Stomach (tissue), 9 donors: Measurements from ENCODE around the gene DEPDC7. TPM values are rescaled to one million over a fixed set of nuclear protein-coding genes. Genes with fewer than 3 reads are reported as not detected.

Experiments
- DNase-seq, 2 donors: peaks; one replicate each; pipeline versions ENCODE4 v3.0.0 to v3.0.0-alpha.2; 2013 to 2019
- H3K27ac ChIP-seq, 5 donors: fragments of 200-600 bp in 4 of 5; sonication (generic) in 4 of 5; one replicate each; pipeline ENCODE4 v1.5.1; 2013 to 2019; ENCODE audit warnings: mild to moderate bottlenecking in 1 of 5, moderate library complexity in 1 of 5
- H3K27me3 ChIP-seq, 3 donors: fragments of 200-600 bp; sonication (generic); one replicate each; pipeline ENCODE4 v1.5.1; 2017 to 2019; ENCODE audit warnings: mixed run types in 1 of 3
- H3K36me3 ChIP-seq, 4 donors: fragments of 200-600 bp; sonication (generic); 1 replicate in 3 of 4; 2 replicates in 1 of 4; pipeline ENCODE4 v1.5.1; 2016 to 2019
- H3K4me1 ChIP-seq, 4 donors: fragments of 200-600 bp; sonication (generic); one replicate each; pipeline ENCODE4 v1.5.1; 2016 to 2019
- H3K4me3 ChIP-seq, 4 donors: fragments of 200-600 bp; sonication (generic) in 3 of 4; one replicate each; pipeline ENCODE4 v1.5.1; 2016 to 2019; ENCODE audit warnings: mild to moderate bottlenecking in 1 of 4
- H3K9me3 ChIP-seq, 4 donors: fragments of 200-600 bp; sonication (generic); one replicate each; pipeline ENCODE4 v1.5.1; 2016 to 2019
- CTCF ChIP-seq, 7 experiments: fragments of 450-650 bp in 4 of 7; fragments of 200-600 bp in 3 of 7; sonication (generic) in 3 of 7; IDR thresholded peaks; one replicate each; pipeline ENCODE4 v1.5.1; 2016 to 2019; ENCODE audit warnings: antibody characterized with exemption in 7 of 7, control low read depth in 2 of 7, mild to moderate bottlenecking in 1 of 7
- EP300 ChIP-seq: sonication (generic); formaldehyde crosslinking; IDR thresholded peaks from one replicate; pipeline ENCODE4 v1.6.1; 2017; ENCODE audit warnings: antibody characterized with exemption
- POLR2A ChIP-seq, 4 donors: fragments of 450-650 bp; IDR thresholded peaks; one replicate each; pipeline ENCODE4 v1.6.1; 2016; ENCODE audit warnings: antibody characterized with exemption in 4 of 4, control low read depth in 2 of 4, mild to moderate bottlenecking in 1 of 4, moderate library complexity in 1 of 4
- POLR2AphosphoS5 ChIP-seq, 3 donors: sonication (generic); formaldehyde crosslinking; IDR thresholded peaks; one replicate each; pipeline ENCODE4 v1.6.1; 2016; ENCODE audit warnings: antibody characterized with exemption in 3 of 3
- WGBS, 5 donors: extraction: QIAGEN DNeasy Blood & Tissue Kit in 3 of 5; methylation state at CpG; one replicate each; pipeline versions ENCODE4 v1.1.5 to v1.1.7; 2013 to 2018; 5-methylcytosine and 5-hydroxymethylcytosine counted together
- intact Hi-C: fragments of 100-400 bp; cut with DNase I; formaldehyde crosslinking; loops from one replicate; pipeline ENCODE4 v1.15.1; 2023; ENCODE audit warnings: low total_unique reads
- polyA plus RNA-seq, 3 donors: library from polyadenylated mRNA; stranded (reverse); fragments of 200-250 nt; gene quantifications; one replicate each; pipeline ENCODE4 v1.2.3, GENCODE V29; 2013
- total RNA-seq, 5 donors: library from RNA; depleted of rRNA; stranded (reverse); fragments of >200 nt; gene quantifications; one replicate each; pipeline versions ENCODE4 v1.1.0 to v1.2.3, GENCODE V29; 2014 to 2016
- donor health status: healthy with polysubstance abuse.
- donor health status: Bipolar disorder and iron deficiency.
- donor health status: healthy.

The DEPDC7 gene
- total and polyA plus RNA-seq, 8 donors, result 1.2 to 17.9 (median 2.5) TPM

GRCh38 chr11:33013755-33014154, 1.9 kb upstream of the DEPDC7 start:
- Histone ChIP-seq H3K27me3 (peaks cover 0 to 11% (median 0%) of the 10 kb centered on the region in 3 donors), H3K4me1 (peaks cover 0 to 27% (median 16%) of the 10 kb centered on the region in 4 donors), H3K4me3 (no peak overlapping the region), H3K9me3 (no peaks in the 10 kb centered on the region), H3K36me3 (no peaks in the 10 kb centered on the region), H3K27ac (no peak overlapping the region)
- TF ChIP-seq POLR2A (IDR thresholded peaks at IDR 0.05) (no peak), CTCF (IDR thresholded peaks at IDR 0.05) (no peak), POLR2AphosphoS5 (IDR thresholded peaks at IDR 0.05) (no peak), EP300 (no peak)
- no peak for DNase-seq
- intact Hi-C loops, result no loop called here
- 24 to 57% (median 48%) methylated on average over 1 of the region's 1 CpG for WGBS, 5 donors

- intact Hi-C loops, result no loop called here
- Histone ChIP-seq H3K4me3 (peak overlapping the region; percentile 62 to 85 (median 76)), H3K36me3 (no peaks in the 10 kb centered on the region), H3K27ac (peak overlapping the region in 2 of 5 donors; percentile 78 to 85), H3K27me3 (peaks cover 0 to 11% (median 0%) of the 10 kb centered on the region in 3 donors), H3K9me3 (no peaks in the 10 kb centered on the region), H3K4me1 (peaks cover 0 to 37% (median 18%) of the 10 kb centered on the region in 4 donors)
- no peak for TF ChIP-seq POLR2AphosphoS5 (IDR thresholded peaks at IDR 0.05)
- TF ChIP-seq EP300, result no peak
- no peak for TF ChIP-seq CTCF (IDR thresholded peaks at IDR 0.05)
- no peak for TF ChIP-seq POLR2A (IDR thresholded peaks at IDR 0.05)
- no peak for DNase-seq
- 52 to 67% (median 58%) methylated on average over 4 of the region's 4 CpGs for WGBS, 5 donors
These were observed 976 bp downstream of the DEPDC7 start for GRCh38 chr11:33016654-33017053.

- no peak for TF ChIP-seq POLR2A (IDR thresholded peaks at IDR 0.05)
- no peak for TF ChIP-seq POLR2AphosphoS5 (IDR thresholded peaks at IDR 0.05)
- no peak for TF ChIP-seq CTCF (IDR thresholded peaks at IDR 0.05)
- TF ChIP-seq EP300, result no peak
- Histone ChIP-seq H3K27me3 (peaks cover 0 to 11% (median 0%) of the 10 kb centered on the region in 3 donors), H3K36me3 (no peaks in the 10 kb centered on the region), H3K9me3 (no peaks in the 10 kb centered on the region), H3K4me1 (peaks cover 0 to 43% (median 21%) of the 10 kb centered on the region in 4 donors), H3K27ac (peak overlapping the region in 1 of 5 donors; percentile 85), H3K4me3 (peak overlapping the region in 2 of 4 donors; percentile 2 to 18)
- intact Hi-C loops, result no loop called here
- DNase-seq, result no peak
- WGBS, 5 donors, result 25 to 69% (median 41%) methylated on average over 9 of the region's 9 CpGs
These were observed 1.8 kb downstream of the DEPDC7 start for GRCh38 chr11:33017478-33017877.

GRCh38 chr11:33017965-33018364, 2.3 kb downstream of the DEPDC7 start:
- no peaks in the 10 kb centered on the region for H3K36me3 ChIP-seq
- H3K9me3 ChIP-seq, result no peaks in the 10 kb centered on the region
- H3K4me3 ChIP-seq, result peak overlapping the region in 1 of 4 donors; percentile 2
- DNase-seq, result no peak
- H3K27me3 ChIP-seq, result peaks cover 0 to 11% (median 0%) of the 10 kb centered on the region in 3 donors
- 44 to 70% (median 56%) methylated on average over 3 of the region's 3 CpGs for WGBS, 5 donors
- TF ChIP-seq EP300 (no peak), POLR2A (IDR thresholded peaks at IDR 0.05) (no peak), CTCF (IDR thresholded peaks at IDR 0.05) (no peak)
- peaks cover 0 to 47% (median 21%) of the 10 kb centered on the region in 4 donors for H3K4me1 ChIP-seq
- intact Hi-C loops, result no loop called here
- peak overlapping the region in 1 of 5 donors; percentile 85 for H3K27ac ChIP-seq
